WTC11 (cell line): ENCODE results near the gene SLC25A30. TPM values are rescaled to one million over a fixed set of nuclear protein-coding genes. Genes with fewer than 3 reads are reported as not detected.

Source experiments
- ATAC-seq: fragments of 200-7000 bp; cut with Tn5 transposase; 2 replicates; pipeline ENCODE4 v1.10.0; 2021; ENCODE audit warnings: mild to moderate bottlenecking, moderate library complexity
- CTCF ChIA-PET: fragments of 300-600 bp; sonication (Branson Sonifier 250); formaldehyde crosslinking; loops from one replicate; lab custom pipeline; 2021; ENCODE audit warnings: antibody characterized with exemption; lab: Charles Lee
- POLR2A ChIA-PET: fragments of 350-600 bp; sonication (Branson Sonifier 250); formaldehyde crosslinking; loops from one replicate; lab custom pipeline; 2021; ENCODE audit warnings: antibody characterized with exemption; lab: Charles Lee
- DNase-seq: peaks from one replicate; pipeline ENCODE4 v3.0.0; 2021; ENCODE audit warnings: low spot score
- H3K27ac Mint-ChIP-seq: 2 replicates; pipeline ENCODE4 v1.8.0; 2021; ENCODE audit warnings: mixed read lengths
- H3K27me3 Mint-ChIP-seq: 2 replicates; pipeline ENCODE4 v1.8.0; 2021; ENCODE audit warnings: low read depth, mild to moderate bottlenecking, moderate library complexity, mixed read lengths
- H3K36me3 Mint-ChIP-seq: 2 replicates; pipeline ENCODE4 v1.8.0; 2021; ENCODE audit warnings: mixed read lengths
- H3K4me1 Mint-ChIP-seq: 2 replicates; pipeline ENCODE4 v1.8.0; 2022; ENCODE audit warnings: mixed read lengths
- H3K4me3 Mint-ChIP-seq: 2 replicates; pipeline ENCODE4 v1.8.0; 2021; ENCODE audit warnings: mild to moderate bottlenecking, moderate library complexity, mixed read lengths
- H3K9me3 Mint-ChIP-seq: 2 replicates; pipeline ENCODE4 v1.8.0; 2021; ENCODE audit warnings: mixed read lengths
- AFF4 ChIP-seq: sonication (generic); formaldehyde crosslinking; IDR thresholded peaks from 2 replicates; pipeline ENCODE4 v1.8.1; 2023; ENCODE audit warnings: mild to moderate bottlenecking, missing genetic modification reagents, borderline replicate concordance
- ATF1 ChIP-seq: sonication (generic); formaldehyde crosslinking; IDR thresholded peaks from 2 replicates; pipeline ENCODE4 v1.8.1; 2023; ENCODE audit warnings: mild to moderate bottlenecking, moderate library complexity, missing genetic modification reagents
- CREB1 ChIP-seq: sonication (generic); formaldehyde crosslinking; IDR thresholded peaks from 2 replicates; pipeline ENCODE4 v1.8.0; 2023; ENCODE audit warnings: mild to moderate bottlenecking, missing genetic modification reagents
- ESRRA ChIP-seq: sonication (generic); formaldehyde crosslinking; IDR thresholded peaks from 2 replicates; pipeline ENCODE4 v1.8.1; 2022; ENCODE audit warnings: mild to moderate bottlenecking, missing genetic modification reagents, borderline replicate concordance
- ETV6 ChIP-seq: sonication (generic); formaldehyde crosslinking; IDR thresholded peaks from 2 replicates; pipeline ENCODE4 v1.8.1; 2022; ENCODE audit warnings: mild to moderate bottlenecking, missing genetic modification reagents
- FOXJ3 ChIP-seq: sonication (generic); formaldehyde crosslinking; IDR thresholded peaks from 2 replicates; pipeline ENCODE4 v1.9.0; 2021; ENCODE audit warnings: missing genetic modification reagents, mild to moderate bottlenecking, borderline replicate concordance
- GTF2I ChIP-seq: fragments of 250-450 bp; sonication (Bioruptor Pico); conservative IDR thresholded peaks from 2 replicates; pipeline ENCODE4 v1.4.0; 2021; ENCODE audit warnings: mild to moderate bottlenecking
- IRF2 ChIP-seq: sonication (generic); formaldehyde crosslinking; IDR thresholded peaks from 2 replicates; pipeline ENCODE4 v1.8.0; 2022; ENCODE audit warnings: low read depth, missing genetic modification reagents, borderline replicate concordance
- MLX ChIP-seq: sonication (generic); formaldehyde crosslinking; IDR thresholded peaks from 2 replicates; pipeline ENCODE4 v1.8.1; 2023; ENCODE audit warnings: mild to moderate bottlenecking, missing genetic modification reagents, moderate library complexity
- MYBL2 ChIP-seq: sonication (generic); formaldehyde crosslinking; IDR thresholded peaks from 2 replicates; pipeline ENCODE4 v1.8.1; 2023; ENCODE audit warnings: mild to moderate bottlenecking, moderate library complexity, missing genetic modification reagents
- NFATC4 ChIP-seq: fragments of 250-450 bp; sonication (Bioruptor Pico); IDR thresholded peaks from 2 replicates; pipeline ENCODE4 v1.9.0; 2021; ENCODE audit warnings: mild to moderate bottlenecking
- NFE2L1 ChIP-seq: sonication (generic); formaldehyde crosslinking; IDR thresholded peaks from 2 replicates; pipeline ENCODE4 v1.8.1; 2023; ENCODE audit warnings: missing genetic modification reagents
- NFYB ChIP-seq: sonication (generic); formaldehyde crosslinking; conservative IDR thresholded peaks from 2 replicates; pipeline ENCODE4 v1.8.0; 2022; ENCODE audit warnings: low read depth, missing genetic modification reagents
- OVOL2 ChIP-seq: fragments of 250-450 bp; sonication (Bioruptor Pico); IDR thresholded peaks from 2 replicates; pipeline ENCODE4 v1.9.0; 2021; ENCODE audit warnings: mild to moderate bottlenecking, borderline replicate concordance
- SOX15 ChIP-seq: fragments of 250-450 bp; sonication (Bioruptor Pico); IDR thresholded peaks from 2 replicates; pipeline ENCODE4 v1.9.0; 2021; ENCODE audit warnings: mild to moderate bottlenecking
- SP1 ChIP-seq: sonication (generic); formaldehyde crosslinking; conservative IDR thresholded peaks from 2 replicates; pipeline ENCODE4 v1.8.1; 2022; ENCODE audit warnings: missing genetic modification reagents
- TEAD1 ChIP-seq: sonication (generic); formaldehyde crosslinking; IDR thresholded peaks from 2 replicates; pipeline ENCODE4 v1.8.0; 2022; ENCODE audit warnings: mild to moderate bottlenecking, missing genetic modification reagents
- TEAD4 ChIP-seq: sonication (generic); formaldehyde crosslinking; IDR thresholded peaks from 2 replicates; pipeline ENCODE4 v1.8.0; 2022; ENCODE audit warnings: mild to moderate bottlenecking, missing genetic modification reagents
- USF1 ChIP-seq: sonication (generic); formaldehyde crosslinking; IDR thresholded peaks from 2 replicates; pipeline ENCODE4 v1.8.0; 2022; ENCODE audit warnings: mild to moderate bottlenecking, missing genetic modification reagents
- ZMAT4 ChIP-seq: fragments of 250-450 bp; sonication (Bioruptor Pico); IDR thresholded peaks from 2 replicates; pipeline ENCODE4 v1.9.0; 2021; ENCODE audit warnings: mild to moderate bottlenecking
- ZNF423 ChIP-seq: fragments of 250-450 bp; sonication (Bioruptor Pico); IDR thresholded peaks from 2 replicates; pipeline ENCODE4 v2.1.2; 2022; ENCODE audit warnings: mild to moderate bottlenecking, moderate library complexity
- ZNF671 ChIP-seq: fragments of 250-450 bp; sonication (Bioruptor Pico); IDR thresholded peaks from 2 replicates; pipeline ENCODE4 v1.8.0; 2021; ENCODE audit warnings: mild to moderate bottlenecking
- ZSCAN18 ChIP-seq: fragments of 250-450 bp; sonication (Bioruptor Pico); IDR thresholded peaks from 2 replicates; pipeline ENCODE4 v2.1.2; 2022; ENCODE audit warnings: mild to moderate bottlenecking, moderate library complexity
- total RNA-seq: library from RNA; stranded (reverse); gene quantifications from 3 replicates; pipeline ENCODE4 v1.2.3, GENCODE V29; 2021

Gene SLC25A30
- total RNA-seq, 1 experiment from 2014 or later, result 8.2 TPM

GRCh38 chr13:45368005-45368404, 50.2 kb downstream of the SLC25A30 start:
- Mint-ChIP-seq H3K9me3 (peaks cover 10% of the 10 kb centered on the region), H3K36me3 (peaks cover 18% of the 10 kb centered on the region), H3K4me3 (no peak overlapping the region), H3K27ac (no peak overlapping the region), H3K27me3 (no peaks in the 10 kb centered on the region), H3K4me1 (peaks cover 36% of the 10 kb centered on the region)
- POLR2A ChIA-PET, result interaction anchor here (0.7 kb wide), 1 partner anchor 1606 kb away, joined by 3 read pairs; no protein-coding TSS in a partner anchor
- DNase-seq, result no peak
- TF ChIP-seq SOX15 (no peak), AFF4 (CRISPR knock-in tag) (no peak), NFE2L1 (CRISPR knock-in tag) (no peak), MLX (CRISPR knock-in tag) (no peak), TEAD4 (no peak), ZNF671 (CRISPR knock-in tag) (no peak), ZSCAN18 (CRISPR knock-in tag) (no peak), ETV6 (CRISPR knock-in tag) (no peak), TEAD1 (CRISPR knock-in tag) (no peak), SP1 (CRISPR knock-in tag) (no peak), MYBL2 (CRISPR knock-in tag) (no peak), FOXJ3 (CRISPR knock-in tag) (no peak), USF1 (CRISPR knock-in tag) (no peak), CREB1 (CRISPR knock-in tag) (no peak), ATF1 (CRISPR knock-in tag) (no peak), GTF2I (CRISPR knock-in tag) (no peak), ZNF423 (CRISPR knock-in tag) (no peak), NFYB (CRISPR knock-in tag) (no peak), NFATC4 (no peak), ESRRA (CRISPR knock-in tag) (no peak)
- CTCF ChIA-PET, result interaction anchor here (0.9 to 1.6 kb wide), 3 partner anchors 16 to 122 kb away, joined by 3 to 8 read pairs (median 5); no protein-coding TSS in a partner anchor
- no peak for ATAC-seq

GRCh38 chr13:45367358-45367757, 50.8 kb downstream of the SLC25A30 start:
- ATAC-seq (peak; percentile 49), DNase-seq (no peak)
- CTCF ChIA-PET, result interaction anchor here (0.9 to 1.6 kb wide), 4 partner anchors 17 to 321 kb away, joined by 3 to 8 read pairs (median 4); no protein-coding TSS in a partner anchor
- H3K27me3 Mint-ChIP-seq, result no peaks in the 10 kb centered on the region
- POLR2A ChIA-PET, result interaction anchor here (0.7 to 1.6 kb wide), 2 partner anchors 26 to 1607 kb away, joined by 3 to 5 read pairs; partner anchors contain the start of gene TPT1
- H3K4me3 Mint-ChIP-seq, result no peak overlapping the region
- peak overlapping the region; percentile 71; the same call in 1 of the 2 replicates for H3K27ac Mint-ChIP-seq
- H3K36me3 Mint-ChIP-seq, result peaks cover 18% of the 10 kb centered on the region
- H3K4me1 Mint-ChIP-seq, result peaks cover 37% of the 10 kb centered on the region
- TF ChIP-seq OVOL2, result no peak
- TF ChIP-seq IRF2, result no peak
- TF ChIP-seq ZMAT4, result no peak
- TF ChIP-seq SOX15, result no peak
- peaks cover 10% of the 10 kb centered on the region for H3K9me3 Mint-ChIP-seq
